HCT116 (cell line): ENCODE data around the gene KLF9. TPM values are rescaled to one million over a fixed set of nuclear protein-coding genes. Genes with fewer than 3 reads are reported as not detected.

Source experiments
- ATAC-seq: fragments of 200-7000 bp; cut with Tn5 transposase; 2 replicates; pipeline ENCODE4 v1.9.1; 2020; ENCODE audit warnings: mild to moderate bottlenecking, moderate library complexity
- BruUV-seq: library from RNA; stranded (reverse); fragments of 400-500 nt; replicated peaks from 2 replicates; lab custom pipeline; 2021; lab: Mats Ljungman, UMichigan
- CTCF ChIA-PET: fragments of 300-600 bp; sonication (Branson Sonifier 250); formaldehyde crosslinking; loops from one replicate; lab custom pipeline; 2021; ENCODE audit warnings: antibody characterized with exemption; lab: Charles Lee
- POLR2A ChIA-PET: fragments of 300-600, 350-600 bp; sonication (Branson Sonifier 250); formaldehyde crosslinking; loops from one replicate; lab custom pipeline; 2021; ENCODE audit warnings: antibody characterized with exemption; lab: Charles Lee
- RAD21 ChIA-PET, 2 experiments: fragments of 300-600 bp; sonication (Branson Sonifier 250); formaldehyde crosslinking; loops; one replicate each; lab custom pipeline; 2023; ENCODE audit warnings: low total read pairs in 2 of 2; ENCODE audit not compliant: uncharacterized antibody in 2 of 2, unreplicated experiment in 2 of 2, low non-redundant PET in 1 of 2; lab: Charles Lee
- DNase-seq: peaks from one replicate; pipeline ENCODE4 v3.0.0-alpha.2; 2010; ENCODE audit warnings: low read depth, low spot score
- H2AFZ ChIP-seq: fragments of 200-600 bp; shearing (Covaris generic), sonication (generic); 2 replicates; pipeline ENCODE4 v1.6.1; 2017; ENCODE audit warnings: low read depth, mixed run types, mixed read lengths, antibody characterized with exemption, low read length; ENCODE audit not compliant: poor library complexity, severe bottlenecking
- H3K27ac ChIP-seq: 2 replicates; pipeline ENCODE4 v1.5.1; 2012; ENCODE audit warnings: low read depth, low read length
- H3K27me3 ChIP-seq: fragments of 200-600 bp; sonication (generic); 2 replicates; pipeline ENCODE4 v1.6.1; 2016; ENCODE audit warnings: mixed run types, low read length, mixed read lengths; ENCODE audit not compliant: insufficient read depth
- H3K36me3 ChIP-seq, 2 experiments: fragments of 200-500 bp in 1 of 2; fragments of 200-600 bp in 1 of 2; sonication (Bioruptor generic) in 1 of 2; sonication (generic) in 1 of 2; 2 replicates each; pipeline versions ENCODE4 v1.5.1 to v1.6.1; 2014 to 2016; ENCODE audit warnings: low read length in 2 of 2, inconsistent platforms in 1 of 2, mixed read lengths in 1 of 2, mixed run types in 1 of 2; ENCODE audit not compliant: insufficient read depth in 2 of 2, control insufficient read depth in 1 of 2
- H3K4me1 ChIP-seq, 2 experiments: fragments of 200-600 bp in 1 of 2; sonication (generic) in 1 of 2; 2 replicates each; pipeline versions ENCODE4 v1.5.1 to v1.6.1; 2012 to 2017; ENCODE audit warnings: low read length in 2 of 2, inconsistent platforms in 1 of 2, mild to moderate bottlenecking in 1 of 2, mixed read lengths in 1 of 2, mixed run types in 1 of 2, moderate library complexity in 1 of 2; ENCODE audit not compliant: insufficient read depth in 2 of 2, control insufficient read depth in 1 of 2
- H3K4me2 ChIP-seq: fragments of 200-600 bp; sonication (generic); 2 replicates; pipeline ENCODE4 v1.6.1; 2017; ENCODE audit warnings: mixed run types, low read length, mixed read lengths
- H3K4me3 ChIP-seq, 2 experiments: fragments of 200-600 bp in 1 of 2; sonication (generic) in 1 of 2; replicated peaks in 1 of 2; 2 replicates each; pipeline ENCODE4 v1.5.1; 2011 to 2016; ENCODE audit warnings: low read length in 2 of 2, control low read depth in 1 of 2, low read depth in 1 of 2, mild to moderate bottlenecking in 1 of 2, mixed read lengths in 1 of 2, mixed run types in 1 of 2
- H3K79me2 ChIP-seq: fragments of 200-600 bp; sonication (generic); 2 replicates; pipeline ENCODE4 v1.6.1; 2017; ENCODE audit warnings: mild to moderate bottlenecking, mixed run types, low read length, moderate library complexity, mixed read lengths; ENCODE audit not compliant: insufficient read depth
- H3K9ac ChIP-seq: fragments of 200-600 bp; sonication (generic); 2 replicates; pipeline ENCODE4 v1.6.1; 2016; ENCODE audit warnings: low read length, mixed read lengths
- H3K9me2 ChIP-seq: fragments of 200-600 bp; sonication (generic), shearing (Covaris generic); 2 replicates; pipeline ENCODE4 v1.6.1; 2017; ENCODE audit warnings: mixed run types, mild to moderate bottlenecking, moderate library complexity; ENCODE audit not compliant: insufficient read depth
- H3K9me3 ChIP-seq, 2 experiments: fragments of 200-500 bp in 1 of 2; fragments of 200-600 bp in 1 of 2; sonication (Bioruptor generic) in 1 of 2; sonication (generic) in 1 of 2; 2 replicates each; pipeline ENCODE4 v1.6.1; 2014 to 2017; ENCODE audit warnings: low read length in 2 of 2, mixed read lengths in 2 of 2, inconsistent platforms in 1 of 2, low read depth in 1 of 2, mild to moderate bottlenecking in 1 of 2, mixed run types in 1 of 2, moderate library complexity in 1 of 2; ENCODE audit not compliant: control insufficient read depth in 1 of 2, insufficient read depth in 1 of 2
- H4K20me1 ChIP-seq: fragments of 200-600 bp; sonication (generic), shearing (Covaris generic); 2 replicates; pipeline ENCODE4 v1.6.1; 2017; ENCODE audit warnings: mixed run types, mild to moderate bottlenecking, moderate library complexity; ENCODE audit not compliant: insufficient read depth
- ATF3 ChIP-seq: IDR thresholded peaks from 2 replicates; pipeline ENCODE4 v1.6.1; 2012
- CEBPB ChIP-seq: IDR thresholded peaks from 2 replicates; pipeline ENCODE4 v1.6.1; 2012; ENCODE audit warnings: low read depth
- ELF1 ChIP-seq: IDR thresholded peaks from 2 replicates; pipeline ENCODE4 v1.6.1; 2012; ENCODE audit warnings: low read depth, borderline replicate concordance
- FOSL1 ChIP-seq: IDR thresholded peaks from 2 replicates; pipeline ENCODE4 v1.6.1; 2012; ENCODE audit warnings: low read depth
- JUND ChIP-seq: IDR thresholded peaks from 2 replicates; pipeline ENCODE4 v1.6.1; 2012
- ZBTB33 ChIP-seq: IDR thresholded peaks from 2 replicates; pipeline ENCODE4 v1.6.1; 2011; ENCODE audit warnings: mild to moderate bottlenecking, low read length, moderate library complexity; ENCODE audit not compliant: insufficient replicate concordance; ENCODE audit errors: extremely low read depth
- intact Hi-C: fragments of 100-400 bp; cut with micrococcal nuclease; formaldehyde crosslinking; loops from 2 replicates; pipeline ENCODE4 v1.10.0; 2022
- total RNA-seq: library from RNA; stranded (reverse); gene quantifications from one replicate; pipeline ENCODE4 v1.2.1, GENCODE V29; 2021; ENCODE audit not compliant: unreplicated experiment

KLF9 gene
- total RNA-seq, 1 experiment from 2014 or later: 8.3 TPM

- ChIA-PET CTCF (no interaction called here), POLR2A (interaction anchor here (0.6 to 1.5 kb wide), 3 partner anchors 8 to 125 kb away, joined by 3 to 4 read pairs (median 4); no protein-coding TSS in a partner anchor), RAD21 (interaction anchor here in 1 of 2 experiments (0.5 kb wide), 1 partner anchor 190 kb away, joined by 3 read pairs; no protein-coding TSS in a partner anchor)
- Histone ChIP-seq H3K36me3 (no peaks in the 10 kb centered on the region), H3K9ac (peak overlapping the region; percentile 68), H3K27ac (peak overlapping the region; percentile 54; the same call in 1 of the 2 replicates), H2AFZ (peak overlapping the region; percentile 65), H3K9me3 (no peaks in the 10 kb centered on the region), H3K79me2 (no peaks in the 10 kb centered on the region), H3K9me2 (no peaks in the 10 kb centered on the region), H3K4me2 (peak overlapping the region; percentile 96), H4K20me1 (no peaks in the 10 kb centered on the region), H3K4me1 (peaks cover 20 to 53% of the 10 kb centered on the region in 2 experiments), H3K4me3 (peak overlapping the region; percentile 52 to 68), H3K27me3 (no peaks in the 10 kb centered on the region)
- DNase-seq (peak; percentile 27), ATAC-seq (peak; percentile 30; the same call in 1 of the 2 replicates)
- no peak for TF ChIP-seq FOSL1
- TF ChIP-seq ATF3: no peak
- no peak for TF ChIP-seq ZBTB33
- TF ChIP-seq JUND: no peak
- TF ChIP-seq ELF1: no peak
- TF ChIP-seq CEBPB: no peak
- BruUV-seq: no TSS peak
- intact Hi-C loops: no loop called here
Observed at GRCh38 chr9:70411930-70412831, 2.3 kb downstream of the KLF9 start.
